Brain microvascular endothelial cell (primary cell): Measurements from ENCODE around the gene RBM19.
"Not testable (repeated sequence)": the region's sequence is repeated elsewhere in the genome, so short reads cannot be mapped to it uniquely, and the experiment has no call there.

Experiments used
- DNase-seq: peaks from one replicate; pipeline ENCODE4 v3.0.0-alpha.2; 2020
- H3K27ac ChIP-seq: fragments of 250-450 bp; sonication (Bioruptor Pico); 2 replicates; pipeline ENCODE4 v1.5.1; 2020; ENCODE audit warnings: mild to moderate bottlenecking, moderate library complexity
- H3K27me3 ChIP-seq: fragments of 250-450 bp; sonication (Bioruptor Pico); replicated peaks from 2 replicates; pipeline ENCODE4 v1.5.1; 2020; ENCODE audit warnings: mild to moderate bottlenecking
- H3K36me3 ChIP-seq: fragments of 250-450 bp; sonication (Bioruptor Pico); replicated peaks from 2 replicates; pipeline ENCODE4 v1.5.1; 2020; ENCODE audit warnings: mild to moderate bottlenecking
- H3K4me3 ChIP-seq: 2 replicates; pipeline ENCODE4 v1.5.1; 2011; ENCODE audit warnings: low read depth, mild to moderate bottlenecking, control low read depth, low read length, moderate library complexity
- CTCF ChIP-seq: IDR thresholded peaks from 2 replicates; pipeline ENCODE4 v1.5.1; 2011; ENCODE audit warnings: low read depth, mild to moderate bottlenecking, moderate library complexity, low read length, control low read depth, inconsistent platforms; ENCODE audit errors: missing control alignments
- in situ Hi-C: cut with HindIII; loops from 2 replicates; pipeline ENCODE4 v1.10.0; 2017; ENCODE audit warnings: low sequenced_read_pairs, low pct_ligation_motif_present

Gene RBM19

DNA sequence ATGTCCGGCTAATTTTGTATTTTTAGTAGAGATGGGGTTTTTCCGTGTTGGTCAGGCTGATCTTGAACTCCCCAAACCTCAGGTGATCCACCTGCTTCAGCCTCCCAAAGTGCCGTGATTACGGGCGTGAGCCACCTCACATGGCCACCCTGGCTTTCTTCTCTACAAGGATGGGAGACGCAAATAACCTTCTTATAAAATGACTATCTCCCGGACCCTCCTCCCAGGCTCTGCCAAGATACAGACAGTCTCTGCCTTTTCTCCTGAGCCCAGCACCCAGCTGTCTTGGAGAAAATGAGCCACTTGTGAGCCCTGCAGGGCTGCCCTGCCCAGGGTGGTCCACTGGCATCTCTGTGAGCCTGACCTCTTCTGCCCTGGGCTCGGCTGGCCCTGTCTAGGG is 34.7 kb upstream of the RBM19 start:
- no peak for TF ChIP-seq CTCF
- no peaks in the 10 kb centered on the region for H3K27me3 ChIP-seq
- H3K4me3 ChIP-seq = no peak overlapping the region
- no peak for DNase-seq
- H3K36me3 ChIP-seq = no peaks in the 10 kb centered on the region
- in situ Hi-C loops = no loop called here
- no peak overlapping the region for H3K27ac ChIP-seq

- H3K27ac ChIP-seq, H3K36me3 ChIP-seq, in situ Hi-C loops, H3K27me3 ChIP-seq, H3K4me3 ChIP-seq, DNase-seq: not testable (repeated sequence)
Measured at GRCh38 chr12:114000261-114000660, 34.1 kb upstream of the RBM19 start.

- TF ChIP-seq CTCF = no peak
- H3K27ac ChIP-seq = no peak overlapping the region
- no peaks in the 10 kb centered on the region for H3K36me3 ChIP-seq
- H3K27me3 ChIP-seq = no peaks in the 10 kb centered on the region
- no peak for DNase-seq
- in situ Hi-C loops = no loop called here
- no peak overlapping the region for H3K4me3 ChIP-seq
Measured at GRCh38 chr12:113997365-113997764, 31.2 kb upstream of the RBM19 start.

DNA sequence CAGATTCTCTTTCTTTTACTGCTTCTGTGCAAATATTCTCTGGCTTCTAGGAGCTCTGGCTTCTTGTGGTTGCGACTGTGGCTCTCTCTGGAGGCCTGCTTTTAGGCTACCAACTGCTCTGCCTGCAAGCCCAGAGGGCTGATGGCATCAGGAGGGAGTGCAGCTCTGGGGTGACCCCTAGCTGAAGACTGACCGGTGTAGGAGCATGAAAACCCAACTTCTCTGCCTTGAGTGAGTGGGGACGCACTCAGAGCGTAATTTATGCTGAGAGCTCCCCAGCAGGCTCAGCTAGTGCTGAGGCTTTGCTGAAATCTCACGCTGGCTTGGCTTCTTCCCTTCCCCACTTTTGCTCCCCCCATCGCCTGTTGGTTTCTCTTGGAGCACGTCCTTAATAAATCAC is 29.9 kb upstream of the RBM19 start:
- H3K4me3 ChIP-seq = no peak overlapping the region
- in situ Hi-C loops = no loop called here
- no peak for TF ChIP-seq CTCF
- no peaks in the 10 kb centered on the region for H3K36me3 ChIP-seq
- no peak overlapping the region for H3K27ac ChIP-seq
- DNase-seq = no peak
- H3K27me3 ChIP-seq = no peaks in the 10 kb centered on the region

- H3K36me3 ChIP-seq = no peaks in the 10 kb centered on the region
- TF ChIP-seq CTCF = no peak
- no peak overlapping the region for H3K4me3 ChIP-seq
- H3K27ac ChIP-seq = no peak overlapping the region
- H3K27me3 ChIP-seq = no peaks in the 10 kb centered on the region
- in situ Hi-C loops = no loop called here
- DNase-seq = no peak
Measured at GRCh38 chr12:113994051-113994450, 27.9 kb upstream of the RBM19 start.

DNA sequence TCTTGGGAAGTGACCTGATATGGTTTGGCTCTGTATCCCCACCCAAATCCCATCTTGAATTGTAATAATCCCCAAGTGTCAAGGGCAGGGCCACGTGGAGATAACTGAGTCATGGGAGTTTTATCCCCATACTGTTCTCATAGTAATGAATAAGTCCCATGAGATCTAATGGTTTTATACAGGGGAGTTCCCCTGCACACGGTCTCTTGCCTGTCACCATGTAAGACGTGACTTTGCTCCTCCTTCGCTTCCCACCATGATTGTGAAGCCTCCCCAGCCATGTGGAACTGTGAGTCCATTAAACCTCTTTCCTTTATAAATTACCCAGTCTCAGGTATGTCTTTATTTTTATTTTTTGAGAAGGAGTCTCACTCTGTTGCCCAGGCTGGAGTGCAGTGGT is 26.6 kb upstream of the RBM19 start:
- H3K27me3 ChIP-seq, DNase-seq, H3K36me3 ChIP-seq, H3K27ac ChIP-seq, H3K4me3 ChIP-seq, in situ Hi-C loops: not testable (repeated sequence)

DNA sequence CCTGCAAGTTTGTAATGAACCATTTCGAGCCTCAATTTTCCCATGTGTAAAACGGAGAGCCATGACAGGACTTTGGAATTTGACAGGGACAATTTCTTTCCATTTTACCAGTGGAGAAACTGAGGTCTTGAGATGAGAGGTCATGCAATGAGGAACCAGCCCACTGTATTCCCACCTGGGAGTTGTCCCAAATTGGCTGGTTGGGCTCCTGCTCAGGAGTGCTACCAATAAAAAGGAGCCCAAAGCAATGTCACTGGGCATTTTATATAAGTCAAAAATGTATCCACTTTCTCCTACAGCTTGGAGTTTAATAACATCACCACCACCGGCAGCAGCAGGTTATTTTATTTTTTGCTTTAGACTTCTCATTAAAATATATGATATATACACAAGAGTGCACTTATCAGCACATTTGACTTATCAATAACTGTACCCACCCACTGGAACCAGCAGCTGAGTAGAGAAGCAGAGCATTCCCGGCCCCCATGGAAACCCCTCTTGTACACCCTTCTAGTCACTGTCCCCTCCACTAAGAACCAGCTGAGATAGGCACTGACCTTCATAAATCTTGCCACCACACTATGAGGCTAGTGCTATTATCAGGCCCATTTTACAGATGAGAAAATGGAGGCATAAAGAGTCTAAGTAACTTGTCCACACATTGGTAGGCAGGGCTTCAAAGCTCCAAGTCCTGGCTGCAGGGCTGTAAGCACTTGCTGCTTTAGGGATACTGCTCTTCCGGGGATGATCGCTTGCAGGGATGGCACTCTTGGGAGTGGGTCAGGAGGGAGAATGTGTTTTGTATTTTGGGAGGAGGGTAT is 25.3 kb upstream of the RBM19 start:
- H3K4me3 ChIP-seq = no peak overlapping the region
- H3K36me3 ChIP-seq = no peaks in the 10 kb centered on the region
- no peak for DNase-seq
- TF ChIP-seq CTCF = no peak
- in situ Hi-C loops = no loop called here
- H3K27me3 ChIP-seq = no peaks in the 10 kb centered on the region
- no peak overlapping the region for H3K27ac ChIP-seq
